ENCODE measurements around the gene TMPRSS6.

GRCh38 chr22:37052386-37053309, 56.9 kb downstream of the TMPRSS6 start:
- TF ChIP-seq POLR2A (IDR thresholded peaks at IDR 0.05; ENCODE audit: low read depth, low read length) = no peak
- TF ChIP-seq POLR2AphosphoS5 (IDR thresholded peaks at IDR 0.05; ENCODE audit: low read depth, low read length) = no peak
- no peak for TF ChIP-seq POU2F2 (IDR thresholded peaks at IDR 0.05; ENCODE audit: low read depth, low read length)
- TF ChIP-seq SPI1 (IDR thresholded peaks at IDR 0.05; ENCODE audit: low read depth, low read length) = no peak
- TF ChIP-seq TAF1 (IDR thresholded peaks at IDR 0.05; ENCODE audit: low read depth, low read length) = no peak
